Measurements from ENCODE around the gene SLC9A9.

Gene SLC9A9

DNA sequence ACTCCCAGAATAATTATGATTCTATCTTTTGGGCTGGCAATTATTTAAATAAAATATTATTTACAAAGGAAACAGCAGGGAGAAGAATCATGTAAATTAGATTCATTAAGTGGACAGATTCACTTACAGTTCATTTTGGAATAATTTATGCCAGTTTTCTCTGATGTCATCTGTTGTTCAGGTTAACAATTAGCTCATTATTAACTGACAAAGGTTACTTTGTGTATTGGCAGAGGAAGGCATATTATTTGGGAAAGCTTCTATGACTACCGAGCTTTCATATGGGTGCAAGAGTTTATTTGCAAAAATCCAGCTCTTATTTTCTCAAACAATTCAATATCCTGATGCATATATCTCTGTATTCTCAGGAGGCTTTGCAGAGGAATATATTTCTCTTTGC is 504.3 kb downstream of the SLC9A9 start:
- DNase-seq (ENCODE audit: low spot score): no peak
- no peak for TF ChIP-seq CTCF (IDR thresholded peaks at IDR 0.05; ENCODE audit: extremely low read depth, missing control alignments)

GRCh38 chr3:143343031-143343430 is 505.2 kb downstream of the SLC9A9 start:
- TF ChIP-seq CTCF (IDR thresholded peaks at IDR 0.05; ENCODE audit: extremely low read depth, missing control alignments): no peak
- no peak for DNase-seq (ENCODE audit: low spot score)

GRCh38 chr3:143339451-143339850 is 508.8 kb downstream of the SLC9A9 start:
- DNase-seq (ENCODE audit: low spot score): no peak
- no peak for TF ChIP-seq CTCF (IDR thresholded peaks at IDR 0.05; ENCODE audit: extremely low read depth, missing control alignments)

DNA sequence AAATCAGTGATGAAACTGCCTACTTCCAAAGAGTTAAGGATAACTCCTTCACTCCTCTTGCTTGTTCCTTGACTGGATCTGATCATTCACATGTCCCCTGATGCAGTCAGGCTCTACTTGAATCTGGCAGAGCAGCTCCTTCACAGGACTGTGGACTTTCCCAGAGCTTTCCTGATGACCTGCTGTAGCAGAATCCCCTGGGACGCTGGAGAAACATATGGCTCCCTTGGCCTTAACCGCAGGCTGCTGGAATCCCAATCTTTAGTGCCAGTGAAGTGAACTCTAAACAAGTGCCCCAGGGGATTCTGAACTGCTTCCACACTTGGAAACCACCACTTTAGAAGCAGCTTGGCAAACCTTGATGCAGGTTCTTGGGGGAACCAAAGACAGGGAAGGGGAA is 510.9 kb downstream of the SLC9A9 start:
- no peak for DNase-seq (ENCODE audit: low spot score)
- no peak for TF ChIP-seq CTCF (IDR thresholded peaks at IDR 0.05; ENCODE audit: extremely low read depth, missing control alignments)

DNA sequence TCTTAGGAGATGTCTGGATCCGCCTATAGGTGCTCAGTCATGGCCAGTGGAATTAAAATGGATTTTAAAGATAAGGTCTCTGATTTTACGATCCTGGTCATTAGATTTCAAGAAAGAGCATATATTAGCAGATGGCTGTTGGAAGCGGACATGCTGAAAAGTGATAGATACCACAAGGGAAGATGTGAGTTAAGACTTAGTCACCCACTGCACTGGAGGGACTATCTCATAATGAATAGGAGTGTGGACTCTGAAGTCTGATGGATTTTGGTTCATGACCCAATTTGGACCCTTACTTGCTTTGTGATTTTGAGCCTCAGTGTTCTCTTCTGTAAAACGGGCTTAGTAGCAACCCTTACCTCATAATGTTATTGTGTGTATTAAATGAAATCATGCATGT is 514.0 kb downstream of the SLC9A9 start:
- no peak for TF ChIP-seq CTCF (IDR thresholded peaks at IDR 0.05; ENCODE audit: extremely low read depth, missing control alignments)
- no peak for DNase-seq (ENCODE audit: low spot score)

DNA sequence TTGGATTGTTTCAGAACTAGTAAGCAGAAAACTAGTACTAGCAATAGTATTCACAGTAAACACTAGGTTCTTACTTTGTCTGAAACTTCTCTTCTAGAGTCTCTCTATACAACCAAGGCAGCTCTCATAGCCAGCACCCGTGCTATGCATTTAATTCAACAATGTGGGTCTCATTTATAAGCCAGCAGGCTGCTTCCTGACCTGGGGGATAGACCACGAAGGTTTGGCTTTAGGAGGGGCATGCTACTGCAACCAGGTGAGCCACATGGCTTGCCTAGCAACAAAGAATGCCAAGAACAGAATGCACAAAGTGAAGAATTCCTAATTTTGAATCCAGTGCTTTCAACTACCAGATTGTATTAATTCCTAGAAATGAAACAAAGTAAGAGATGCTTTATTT is 514.9 kb downstream of the SLC9A9 start:
- DNase-seq (ENCODE audit: low spot score): no peak
- TF ChIP-seq CTCF (IDR thresholded peaks at IDR 0.05; ENCODE audit: extremely low read depth, missing control alignments): no peak

GRCh38 chr3:143332026-143332425 is 516.2 kb downstream of the SLC9A9 start:
- no peak for DNase-seq (ENCODE audit: low spot score)
- TF ChIP-seq CTCF (IDR thresholded peaks at IDR 0.05; ENCODE audit: extremely low read depth, missing control alignments): no peak

Data from GM20000 (cell line).